MCF 10A (cell line): ENCODE results near the gene GTF2I. TPM values are rescaled to one million over a fixed set of nuclear protein-coding genes. Genes with fewer than 3 reads are reported as not detected.
"Not testable (repeated sequence)": the region's sequence is repeated elsewhere in the genome, so short reads cannot be mapped to it uniquely, and the experiment has no call there.

Source experiments
- BruUV-seq: library from RNA; stranded (reverse); fragments of 400-500 nt; replicated peaks from 2 replicates; lab custom pipeline; 2021; lab: Mats Ljungman, UMichigan
- CTCF ChIA-PET: fragments of 300-600 bp; sonication (Branson Sonifier 250); formaldehyde crosslinking; extraction: SDS; loops from one replicate; lab custom pipeline; 2021; ENCODE audit warnings: antibody characterized with exemption, inconsistent platforms; lab: Yijun Ruan, JAX
- POLR2A ChIA-PET: fragments of 300-600, 350-650 bp; sonication (Branson Sonifier 250); formaldehyde crosslinking; extraction: SDS; loops from one replicate; lab custom pipeline; 2020; ENCODE audit warnings: antibody characterized with exemption, inconsistent platforms; lab: Yijun Ruan, JAX
- DNase-seq: peaks from one replicate; pipeline ENCODE4 v3.0.0-alpha.2; 2018; ENCODE audit not compliant: unreplicated experiment
- H3K27ac Mint-ChIP-seq: one replicate; pipeline ENCODE4 v1.8.0; 2022; ENCODE audit warnings: mild to moderate bottlenecking, low read depth, mixed read lengths; ENCODE audit not compliant: unreplicated experiment
- H3K27me3 Mint-ChIP-seq: one replicate; pipeline ENCODE4 v1.8.0; 2022; ENCODE audit warnings: mixed read lengths; ENCODE audit not compliant: insufficient read depth, unreplicated experiment
- H3K36me3 Mint-ChIP-seq: one replicate; pipeline ENCODE4 v1.8.0; 2022; ENCODE audit warnings: mild to moderate bottlenecking, moderate library complexity, mixed read lengths; ENCODE audit not compliant: insufficient read depth, unreplicated experiment
- H3K4me1 Mint-ChIP-seq: one replicate; pipeline ENCODE4 v1.8.0; 2022; ENCODE audit warnings: mixed read lengths; ENCODE audit not compliant: insufficient read depth, unreplicated experiment
- H3K4me3 Mint-ChIP-seq: one replicate; pipeline ENCODE4 v1.8.0; 2022; ENCODE audit warnings: mild to moderate bottlenecking, moderate library complexity, mixed read lengths; ENCODE audit not compliant: unreplicated experiment
- H3K9me3 Mint-ChIP-seq: one replicate; pipeline ENCODE4 v1.8.0; 2022; ENCODE audit warnings: mixed read lengths; ENCODE audit not compliant: unreplicated experiment
- CTCF ChIP-seq: fragments of 200-600 bp; IDR thresholded peaks from one replicate; pipeline ENCODE4 v1.8.0; 2022; ENCODE audit warnings: antibody characterized with exemption, mild to moderate bottlenecking; ENCODE audit not compliant: unreplicated experiment
- intact Hi-C: fragments of 100-400 bp; cut with micrococcal nuclease; formaldehyde crosslinking; loops from 2 replicates; pipeline ENCODE4 v1.14.1; 2022
- total RNA-seq: library from RNA; stranded (reverse); gene quantifications from 2 replicates; pipeline ENCODE4 v1.2.3, GENCODE V29; 2022

The GTF2I gene
- total RNA-seq, 1 experiment from 2014 or later: 152 TPM

GRCh38 chr7:74684921-74685320, 27.4 kb downstream of the GTF2I start:
- BruUV-seq: no TSS peak
- Mint-ChIP-seq H3K9me3 (no peaks in the 10 kb centered on the region), H3K27me3 (no peaks in the 10 kb centered on the region), H3K27ac (no peak overlapping the region), H3K36me3 (peaks cover 53% of the 10 kb centered on the region), H3K4me1 (no peaks in the 10 kb centered on the region), H3K4me3 (no peak overlapping the region)
- DNase-seq: no peak
- TF ChIP-seq CTCF: no peak
- ChIA-PET POLR2A (no interaction called here), CTCF (no interaction called here)
- intact Hi-C loops: no loop called here

DNA sequence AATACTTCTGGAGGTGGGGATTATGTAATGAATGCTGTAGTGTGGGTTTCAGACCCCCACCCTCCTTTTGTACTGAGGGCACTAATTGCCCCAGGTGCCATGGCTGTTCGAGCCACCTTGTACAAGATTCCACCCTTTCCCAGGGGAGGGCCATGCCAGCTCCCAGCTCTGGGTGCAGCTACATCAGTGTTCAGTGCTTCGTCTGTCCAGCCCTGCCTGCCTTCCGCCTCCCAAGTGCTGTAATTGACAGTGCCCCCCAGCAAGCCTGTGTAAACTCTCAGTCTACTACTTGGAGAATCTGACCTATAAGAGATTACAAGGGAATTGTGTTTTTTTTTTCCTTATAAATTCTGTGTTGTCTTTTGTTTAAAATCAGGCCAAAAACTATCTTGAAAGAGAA, 33.0 kb downstream of the GTF2I start:
- Mint-ChIP-seq H3K4me1 (no peaks in the 10 kb centered on the region), H3K36me3 (peaks cover 79% of the 10 kb centered on the region), H3K27me3 (no peaks in the 10 kb centered on the region), H3K9me3 (no peaks in the 10 kb centered on the region), H3K4me3 (no peak overlapping the region), H3K27ac (no peak overlapping the region)
- ChIA-PET POLR2A (no interaction called here), CTCF (no interaction called here)
- BruUV-seq: no TSS peak
- intact Hi-C loops: no loop called here
- TF ChIP-seq CTCF: no peak
- DNase-seq: no peak

DNA sequence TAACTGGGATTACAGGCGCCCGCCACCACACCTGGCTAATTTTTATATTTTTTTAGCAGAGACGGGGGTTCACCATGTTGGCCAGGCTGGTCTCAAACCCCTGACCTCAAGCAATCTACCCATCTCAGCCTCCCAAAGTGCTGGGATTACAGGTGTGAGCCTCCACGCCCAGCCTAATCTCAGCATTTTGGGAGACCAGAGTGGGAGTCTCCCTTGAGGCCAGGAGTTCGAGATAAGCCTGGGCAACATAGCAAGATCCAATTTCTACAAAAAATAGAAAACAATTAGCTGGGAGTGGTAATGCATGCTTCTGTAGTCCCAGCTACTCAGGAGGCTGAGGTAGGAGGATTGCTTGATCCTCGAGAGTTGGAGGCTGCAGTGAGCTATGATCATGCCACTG, 46.9 kb downstream of the GTF2I start:
- H3K27ac Mint-ChIP-seq, H3K4me3 Mint-ChIP-seq, POLR2A ChIA-PET, BruUV-seq, H3K27me3 Mint-ChIP-seq, intact Hi-C loops, DNase-seq, H3K9me3 Mint-ChIP-seq, H3K4me1 Mint-ChIP-seq: not testable (repeated sequence)
- H3K36me3 Mint-ChIP-seq: peaks cover 99% of the 10 kb centered on the region
- CTCF ChIA-PET: interaction anchor here (0.6 kb wide), 1 partner anchor 286 kb away, joined by 4 read pairs; no protein-coding TSS in a partner anchor

DNA sequence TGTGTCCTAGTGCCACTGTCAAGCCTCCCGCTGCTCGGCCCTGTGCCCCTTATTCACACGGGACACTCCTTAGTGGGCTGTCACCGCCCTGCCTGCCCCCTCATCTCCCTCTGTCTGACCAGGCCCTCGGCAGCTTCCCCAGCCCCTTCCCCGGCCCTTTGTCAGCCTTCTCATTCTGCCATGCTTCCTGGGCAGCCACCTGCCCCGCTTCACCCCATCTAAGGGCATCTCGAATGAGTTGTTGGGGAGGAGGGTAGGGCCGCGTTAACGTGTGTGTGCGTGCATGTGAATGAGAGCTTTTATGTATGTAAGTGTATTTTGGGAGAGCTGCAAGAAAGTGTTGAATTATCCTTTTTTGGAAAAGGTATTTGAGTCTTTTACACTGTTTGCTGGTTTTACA, 49.7 kb downstream of the GTF2I start:
- peaks cover 95% of the 10 kb centered on the region for H3K36me3 Mint-ChIP-seq
- intact Hi-C loops: no loop called here
- H3K27ac Mint-ChIP-seq: no peak overlapping the region
- no peak for DNase-seq
- no peak overlapping the region for H3K4me3 Mint-ChIP-seq
- no peaks in the 10 kb centered on the region for H3K9me3 Mint-ChIP-seq
- no peaks in the 10 kb centered on the region for H3K4me1 Mint-ChIP-seq
- ChIA-PET POLR2A (no interaction called here), CTCF (interaction anchor here (0.5 kb wide), 1 partner anchor 679 kb away, joined by 3 read pairs; the partner anchor contains the start of gene ELN)
- TF ChIP-seq CTCF: no peak
- H3K27me3 Mint-ChIP-seq: no peaks in the 10 kb centered on the region
- BruUV-seq: no TSS peak
